GM11168 (cell line): ENCODE measurements around the gene BBC3.
"Not testable (repeated sequence)": the region's sequence is repeated elsewhere in the genome, so short reads cannot be mapped to it uniquely, and the experiment has no call there.

ENCODE experiments used
- in situ Hi-C: fragments of 300-500 bp; cut with MboI; formaldehyde crosslinking; loops from one replicate; pipeline ENCODE4 v1.12.0; 2022; ENCODE audit warnings: low sequenced_read_pairs; ENCODE audit not compliant: unreplicated experiment

BBC3 gene

GRCh38 chr19:47258895-47259555 lies 28.0 kb upstream of the BBC3 start:
- in situ Hi-C loops, result no loop called here

- in situ Hi-C loops, result no loop called here
Measured at GRCh38 chr19:47258434-47258833, 27.4 kb upstream of the BBC3 start.

- in situ Hi-C loops, result no loop called here
Measured at GRCh38 chr19:47257411-47258169, 26.6 kb upstream of the BBC3 start.

- in situ Hi-C loops, result no loop called here
Measured at GRCh38 chr19:47256693-47257410, 25.9 kb upstream of the BBC3 start.

GRCh38 chr19:47255879-47256692 lies 25.1 kb upstream of the BBC3 start, which contains the start of gene CCDC9:
Gene CCDC9, plus strand, starts transcription at chr19:47256525. Its CDS starts 1,876 bp downstream, at chr19:47258401.
- in situ Hi-C loops, result no loop called here

GRCh38 chr19:47253970-47254369 lies 23.0 kb upstream of the BBC3 start:
- in situ Hi-C loops, result no loop called here

GRCh38 chr19:47253467-47253881 lies 22.5 kb upstream of the BBC3 start:
- in situ Hi-C loops, result no loop called here

GRCh38 chr19:47253016-47253415 lies 22.0 kb upstream of the BBC3 start:
- in situ Hi-C loops, result not testable (repeated sequence)

- in situ Hi-C loops, result loop anchor here (5.0 kb wide), 1 partner anchor 95 kb away; no protein-coding TSS in a partner anchor
Measured at GRCh38 chr19:47247308-47247990, 16.4 kb upstream of the BBC3 start.

GRCh38 chr19:47243776-47244547 lies 13.0 kb upstream of the BBC3 start:
- in situ Hi-C loops, result no loop called here

- in situ Hi-C loops, result no loop called here
Measured at GRCh38 chr19:47243364-47243775, 12.4 kb upstream of the BBC3 start.

GRCh38 chr19:47241919-47242577 lies 11.0 kb upstream of the BBC3 start:
- in situ Hi-C loops, result no loop called here

- in situ Hi-C loops, result no loop called here
Measured at GRCh38 chr19:47240996-47241918, 10.3 kb upstream of the BBC3 start.

GRCh38 chr19:47240556-47240955 lies 9.6 kb upstream of the BBC3 start:
- in situ Hi-C loops, result no loop called here

- in situ Hi-C loops, result no loop called here
Measured at GRCh38 chr19:47239610-47240296, 8.8 kb upstream of the BBC3 start.

- in situ Hi-C loops, result no loop called here
Measured at GRCh38 chr19:47239152-47239551, 8.2 kb upstream of the BBC3 start.
